ENCODE data around the gene GMEB1. TPM values are rescaled to one million over a fixed set of nuclear protein-coding genes. Genes with fewer than 3 reads are reported as not detected.
A peak's percentile ranks its signal among the peaks of the same experiment; 100 is the strongest.

Gene GMEB1
- total and polyA plus RNA-seq, 2 experiments from 2014 or later = 7.6 to 9.2 TPM

DNA sequence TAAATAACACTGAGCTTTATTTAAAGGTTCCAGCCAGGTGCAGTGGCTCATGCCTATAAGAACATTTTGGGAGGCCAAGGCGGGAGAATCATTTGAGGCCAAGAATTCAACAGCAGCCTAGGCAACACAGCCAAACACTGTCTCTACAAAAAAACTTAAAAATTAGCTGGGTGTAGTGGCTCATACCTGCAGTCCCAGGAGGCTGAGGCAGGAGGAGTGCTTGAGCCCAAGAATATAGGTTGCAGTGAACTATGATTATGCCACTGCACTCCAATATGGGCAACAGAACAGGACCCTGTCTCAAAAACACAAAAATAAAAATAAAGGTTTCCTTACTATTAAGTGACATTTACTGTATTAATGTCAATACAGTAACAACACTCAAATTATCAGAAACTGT is 27.8 kb upstream of the GMEB1 start:
- no peak overlapping the region for H3K4me3 ChIP-seq
- H3K79me2 ChIP-seq = peaks cover 34% of the 10 kb centered on the region
- peak; percentile 17 for DNase-seq (ENCODE audit: low spot score)
- no peaks in the 10 kb centered on the region for H3K9me2 ChIP-seq (replicated peaks; ENCODE audit: insufficient read depth)
- no peaks in the 10 kb centered on the region for H4K20me1 ChIP-seq (ENCODE audit: insufficient read depth, poor library complexity, severe bottlenecking)
- no peak overlapping the region for H2AFZ ChIP-seq
- peaks cover 9% of the 10 kb centered on the region for H3K4me1 ChIP-seq (ENCODE audit: insufficient read depth)
- TF ChIP-seq, protein P1, sequence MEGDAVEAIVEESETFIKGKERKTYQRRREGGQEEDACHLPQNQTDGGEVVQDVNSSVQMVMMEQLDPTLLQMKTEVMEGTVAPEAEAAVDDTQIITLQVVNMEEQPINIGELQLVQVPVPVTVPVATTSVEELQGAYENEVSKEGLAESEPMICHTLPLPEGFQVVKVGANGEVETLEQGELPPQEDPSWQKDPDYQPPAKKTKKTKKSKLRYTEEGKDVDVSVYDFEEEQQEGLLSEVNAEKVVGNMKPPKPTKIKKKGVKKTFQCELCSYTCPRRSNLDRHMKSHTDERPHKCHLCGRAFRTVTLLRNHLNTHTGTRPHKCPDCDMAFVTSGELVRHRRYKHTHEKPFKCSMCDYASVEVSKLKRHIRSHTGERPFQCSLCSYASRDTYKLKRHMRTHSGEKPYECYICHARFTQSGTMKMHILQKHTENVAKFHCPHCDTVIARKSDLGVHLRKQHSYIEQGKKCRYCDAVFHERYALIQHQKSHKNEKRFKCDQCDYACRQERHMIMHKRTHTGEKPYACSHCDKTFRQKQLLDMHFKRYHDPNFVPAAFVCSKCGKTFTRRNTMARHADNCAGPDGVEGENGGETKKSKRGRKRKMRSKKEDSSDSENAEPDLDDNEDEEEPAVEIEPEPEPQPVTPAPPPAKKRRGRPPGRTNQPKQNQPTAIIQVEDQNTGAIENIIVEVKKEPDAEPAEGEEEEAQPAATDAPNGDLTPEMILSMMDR (IDR thresholded peaks at IDR 0.05; ENCODE audit: poor library complexity) = peak; percentile 21
- TF ChIP-seq EZH2 (IDR thresholded peaks at IDR 0.05; ENCODE audit: borderline replicate concordance) = no peak
- no peak overlapping the region for H3K27ac ChIP-seq
- 100% methylated on average over 1 of the region's 1 CpG for WGBS (ENCODE audit: low lambda C conversion rate, missing lambda C conversion rate)
- H3K9me3 ChIP-seq (ENCODE audit: low read depth) = no peaks in the 10 kb centered on the region
- no peaks in the 10 kb centered on the region for H3K36me3 ChIP-seq (replicated peaks; ENCODE audit: insufficient read depth, low read depth)
- peak overlapping the region; percentile 89 for H3K4me2 ChIP-seq
- H3K27me3 ChIP-seq = no peaks in the 10 kb centered on the region

GRCh38 chr1:28642056-28642846 is 26.3 kb upstream of the GMEB1 start:
- Histone ChIP-seq H3K27me3 (no peaks in the 10 kb centered on the region), H3K4me1 (ENCODE audit: insufficient read depth) (peaks cover 9% of the 10 kb centered on the region), H3K4me3 (peak overlapping the region; percentile 55), H4K20me1 (ENCODE audit: insufficient read depth, poor library complexity, severe bottlenecking) (no peaks in the 10 kb centered on the region), H2AFZ (peak overlapping the region; percentile 58), H3K79me2 (peaks cover 34% of the 10 kb centered on the region), H3K4me2 (peak overlapping the region; percentile 89), H3K9me3 (ENCODE audit: low read depth) (no peaks in the 10 kb centered on the region), H3K36me3 (replicated peaks; ENCODE audit: insufficient read depth, low read depth) (no peaks in the 10 kb centered on the region), H3K27ac (peak overlapping the region; percentile 80), H3K9me2 (replicated peaks; ENCODE audit: insufficient read depth) (no peaks in the 10 kb centered on the region)
- TF ChIP-seq EZH2 (IDR thresholded peaks at IDR 0.05; ENCODE audit: borderline replicate concordance) (no peak), EZH2phosphoT487 (IDR thresholded peaks at IDR 0.05; ENCODE audit: low read depth, severe bottlenecking, unreplicated experiment) (no peak)
- TF ChIP-seq, protein P1 (IDR thresholded peaks at IDR 0.05; ENCODE audit: poor library complexity) = no peak
- no peak for DNase-seq (ENCODE audit: low spot score)
- 1% methylated on average over 26 of the region's 26 CpGs for WGBS (ENCODE audit: low lambda C conversion rate, missing lambda C conversion rate)

DNA sequence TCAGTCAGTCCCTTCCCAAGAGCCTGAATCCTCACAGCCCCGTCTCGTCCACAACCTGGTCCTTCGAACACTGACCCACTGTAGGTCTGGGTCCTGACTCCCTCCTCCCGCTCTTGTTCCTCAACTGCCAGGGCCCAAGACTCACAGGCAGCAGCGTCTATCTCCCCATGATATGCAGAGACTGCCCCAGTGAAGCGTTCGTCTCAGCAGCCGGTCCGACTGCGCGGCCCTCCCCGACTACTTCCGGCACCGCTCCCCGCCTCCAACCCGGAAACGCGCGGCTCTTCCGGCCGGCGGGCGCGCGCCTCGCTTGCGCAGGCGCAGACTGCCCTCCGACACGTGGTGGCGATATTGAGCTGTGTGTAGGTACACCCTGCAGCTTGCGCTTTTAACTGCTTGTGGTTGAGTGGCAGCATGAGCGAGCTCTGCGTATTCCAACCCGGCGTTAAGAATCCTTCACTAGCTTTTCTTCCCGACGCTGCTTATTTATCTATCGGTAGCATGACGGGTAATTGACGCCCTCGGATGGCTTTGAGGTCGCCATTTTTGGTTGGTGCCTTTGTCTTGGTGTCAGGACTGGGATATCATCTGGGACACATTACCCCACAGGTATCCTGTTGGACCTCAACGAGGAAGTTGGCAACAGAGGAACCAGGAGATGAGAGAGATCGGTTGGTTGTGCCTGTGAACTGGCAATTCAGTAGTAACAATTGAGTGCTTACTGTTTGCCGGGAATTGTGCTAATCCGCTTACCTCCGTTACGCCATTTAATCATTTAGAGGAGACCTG is 25.5 kb upstream of the GMEB1 start, which contains the start of gene TAF12:
TAF12 (minus strand) TSS at position 221 of the 789 bp plus-strand sequence. CDS start 20,986 bp downstream, outside the sequence.
- DNase-seq (ENCODE audit: low spot score) = peak; percentile 97
- no peaks in the 10 kb centered on the region for H3K9me3 ChIP-seq (ENCODE audit: low read depth)
- 5% methylated on average over 48 of the region's 49 CpGs for WGBS (ENCODE audit: low lambda C conversion rate, missing lambda C conversion rate)
- TF ChIP-seq, protein P1 (IDR thresholded peaks at IDR 0.05; ENCODE audit: poor library complexity) = peak; percentile 38
- no peak for TF ChIP-seq EZH2 (IDR thresholded peaks at IDR 0.05; ENCODE audit: borderline replicate concordance)
- peak within 1 kb of the TSS; percentile 58 for H2AFZ ChIP-seq
- peak within 1 kb of the TSS; percentile 89 for H3K4me2 ChIP-seq
- H3K4me1 ChIP-seq (ENCODE audit: insufficient read depth) = peaks cover 13% of the 10 kb centered on the region
- no peaks in the 10 kb centered on the region for H3K27me3 ChIP-seq
- H3K79me2 ChIP-seq = peaks cover 30% of the 10 kb centered on the region
- H3K27ac ChIP-seq = peak within 1 kb of the TSS; percentile 89
- peak within 1 kb of the TSS; percentile 55 for H3K4me3 ChIP-seq
- no peaks in the 10 kb centered on the region for H3K36me3 ChIP-seq (replicated peaks; ENCODE audit: insufficient read depth, low read depth)
- H3K9me2 ChIP-seq (replicated peaks; ENCODE audit: insufficient read depth) = no peaks in the 10 kb centered on the region
- no peaks in the 10 kb centered on the region for H4K20me1 ChIP-seq (ENCODE audit: insufficient read depth, poor library complexity, severe bottlenecking)

Data from hepatocyte (in vitro differentiated cells).